Pulmonary artery endothelial cell (primary cell): ENCODE data around the gene PSKH1. TPM values are rescaled to one million over a fixed set of nuclear protein-coding genes. Genes with fewer than 3 reads are reported as not detected.

ENCODE experiments used
- DNase-seq: peaks from one replicate; pipeline ENCODE4 v3.0.0-alpha.2; 2011; ENCODE audit warnings: low read depth, low spot score
- total RNA-seq: library from RNA; depleted of rRNA; stranded (reverse); fragments of >200 nt; gene quantifications from 2 replicates; pipeline ENCODE4 v1.2.3, GENCODE V29; 2014

The PSKH1 gene
- total RNA-seq, 1 donor from 2014 or later, result 15.4 TPM

DNA sequence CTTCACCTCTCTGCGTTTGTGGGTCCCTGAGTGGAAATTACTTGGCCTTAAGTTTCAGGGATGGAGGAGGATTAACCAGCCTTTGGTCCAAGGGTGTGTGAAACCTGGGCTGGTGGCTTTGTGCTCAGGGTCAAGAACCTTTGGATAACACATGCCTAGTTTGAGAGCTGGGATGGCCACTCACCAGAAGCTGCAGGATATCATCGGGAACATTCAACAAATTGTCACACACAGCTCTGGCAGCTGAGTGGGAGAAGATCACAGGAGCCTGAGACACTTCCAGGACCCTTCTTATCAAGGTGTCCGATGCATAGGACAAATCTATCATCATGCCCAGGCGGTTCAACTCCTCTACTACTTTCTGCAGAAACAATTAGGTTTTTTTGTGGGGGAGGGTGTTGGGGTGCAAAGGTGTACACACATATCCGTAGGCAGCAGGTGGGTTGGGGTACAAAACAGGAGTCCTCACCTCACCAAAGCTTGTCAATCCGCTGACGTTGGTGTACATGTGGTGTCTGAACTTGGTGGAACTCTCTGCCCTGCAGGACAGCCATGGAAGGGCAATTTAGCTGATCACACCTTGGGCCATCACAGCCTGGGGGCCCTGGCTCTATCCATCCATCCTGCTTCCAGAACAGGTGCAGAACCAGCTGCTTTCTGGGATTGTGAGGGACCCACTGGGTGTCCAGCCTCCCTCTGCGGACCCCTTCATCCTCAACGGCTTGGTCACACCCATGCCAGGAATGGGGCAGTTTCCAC, 84.6 kb downstream of the PSKH1 start:
- DNase-seq, result no peak

Other genes starting within 250 kb of the PSKH1 start
- gene CARMIL2, start 248.1 kb upstream of the PSKH1 start, total RNA-seq, result 0.67 and 0.79 TPM in 2 replicates
- gene ACD, start 233.0 kb upstream of the PSKH1 start, total RNA-seq, result 15.3 and 22.5 TPM in 2 replicates
- gene PARD6A, start 232.3 kb upstream of the PSKH1 start, total RNA-seq, result 5.5 and 6.1 TPM in 2 replicates
- gene ENKD1, start 226.5 kb upstream of the PSKH1 start, total RNA-seq, result 21.9 and 23.1 TPM in 2 replicates
- gene C16orf86, start 226.4 kb upstream of the PSKH1 start, total RNA-seq, result 2.6 and 3.7 TPM in 2 replicates
- 40.6 and 41.6 TPM in 2 replicates for gene GFOD2, start 173.9 kb upstream of the PSKH1 start, total RNA-seq
- 5.7 and 7.0 TPM in 2 replicates for gene RANBP10, start 86.7 kb upstream of the PSKH1 start, total RNA-seq
- gene TSNAXIP1, start 86.4 kb upstream of the PSKH1 start, total RNA-seq, result 0.20 and 0.60 TPM in 2 replicates
- gene THAP11, start 50.9 kb upstream of the PSKH1 start, total RNA-seq, result 34.2 and 56.6 TPM in 2 replicates
- 230 and 252 TPM in 2 replicates for gene NUTF2, start 46.3 kb upstream of the PSKH1 start, total RNA-seq
- 23.2 and 27.1 TPM in 2 replicates for gene CENPT, start 45.6 kb upstream of the PSKH1 start, total RNA-seq
- 73.7 and 85.2 TPM in 2 replicates for gene EDC4, start 20.2 kb upstream of the PSKH1 start, total RNA-seq
- gene NRN1L, start 8.4 kb upstream of the PSKH1 start, total RNA-seq, result not detected in 2 replicates
- gene CTRL, start 38.6 kb downstream of the PSKH1 start, total RNA-seq, result 0.26 and 0.35 TPM in 2 replicates
- 58.8 and 87.0 TPM in 2 replicates for gene PSMB10, start 43.6 kb downstream of the PSKH1 start, total RNA-seq
- gene LCAT, start 50.9 kb downstream of the PSKH1 start, total RNA-seq, result 2.1 and 3.8 TPM in 2 replicates
- gene SLC12A4, start 75.4 kb downstream of the PSKH1 start, total RNA-seq, result 57.2 and 73.1 TPM in 2 replicates
- not detected in 2 replicates for gene DPEP3, start 87.2 kb downstream of the PSKH1 start, total RNA-seq
- gene DPEP2, start 106.2 kb downstream of the PSKH1 start, total RNA-seq, result 0.42 TPM in 1 of 2 replicates, not detected in the other
- not detected in 2 replicates for gene DPEP2NB, start 122.7 kb downstream of the PSKH1 start, total RNA-seq
- gene DDX28, start 130.0 kb downstream of the PSKH1 start, total RNA-seq, result 12.9 and 16.4 TPM in 2 replicates
- 20.4 and 21.7 TPM in 2 replicates for gene DUS2, start 130.0 kb downstream of the PSKH1 start, total RNA-seq
- 11.0 and 13.8 TPM in 2 replicates for gene NFATC3, start 192.1 kb downstream of the PSKH1 start, total RNA-seq